Peyer's patch (tissue), 4 donors: Measurements from ENCODE around the gene AFDN. TPM values are rescaled to one million over a fixed set of nuclear protein-coding genes. Genes with fewer than 3 reads are reported as not detected.

ENCODE experiments used
- DNase-seq, 3 donors: peaks; one replicate each; pipeline ENCODE4 v3.0.0-alpha.2; 2017 to 2019
- H3K27ac ChIP-seq, 4 donors: fragments of 200-600 bp; sonication (generic); one replicate each; pipeline ENCODE4 v1.5.1; 2016 to 2019
- H3K27me3 ChIP-seq, 2 donors: fragments of 200-600 bp; sonication (generic); one replicate each; pipeline ENCODE4 v1.5.1; 2019
- H3K36me3 ChIP-seq, 3 donors: fragments of 200-600 bp; sonication (generic); one replicate each; pipeline ENCODE4 v1.5.1; 2016 to 2019
- H3K4me1 ChIP-seq, 4 donors: fragments of 200-600 bp; sonication (generic); one replicate each; pipeline ENCODE4 v1.5.1; 2016 to 2019
- H3K4me3 ChIP-seq, 4 donors: fragments of 200-600 bp; sonication (generic); 1 replicate in 3 of 4; 2 replicates in 1 of 4; pipeline ENCODE4 v1.5.1; 2016 to 2019; ENCODE audit warnings: mild to moderate bottlenecking in 1 of 4
- H3K9me3 ChIP-seq, 4 donors: fragments of 200-600 bp; sonication (generic); one replicate each; pipeline ENCODE4 v1.5.1; 2016 to 2019; ENCODE audit warnings: mild to moderate bottlenecking in 1 of 4
- CTCF ChIP-seq, 6 experiments: fragments of 450-650 bp in 4 of 6; fragments of 200-600 bp in 2 of 6; sonication (generic) in 1 of 6; IDR thresholded peaks; one replicate each; pipeline ENCODE4 v1.5.1; 2017 to 2019; ENCODE audit warnings: antibody characterized with exemption in 6 of 6, mild to moderate bottlenecking in 3 of 6, moderate library complexity in 1 of 6
- POLR2A ChIP-seq, 2 donors: fragments of 450-650 bp; IDR thresholded peaks; one replicate each; pipeline ENCODE4 v1.5.1; 2017; ENCODE audit warnings: antibody characterized with exemption in 2 of 2, mild to moderate bottlenecking in 2 of 2, moderate library complexity in 2 of 2
- total RNA-seq, 4 donors: library from RNA; depleted of rRNA; stranded (reverse); fragments of >200 nt; gene quantifications; one replicate each; pipeline ENCODE4 v1.1.0, GENCODE V29; 2016

The AFDN gene
- total RNA-seq, 4 donors from 2014 or later = 265 to 326 (median 313) TPM

- Histone ChIP-seq H3K27me3 (no peaks in the 10 kb centered on the region), H3K4me3 (no peak overlapping the region), H3K4me1 (no peaks in the 10 kb centered on the region), H3K36me3 (peaks cover 0 to 27% (median 0%) of the 10 kb centered on the region in 3 donors), H3K9me3 (no peaks in the 10 kb centered on the region), H3K27ac (no peak overlapping the region)
- no peak for DNase-seq
- no peak for TF ChIP-seq POLR2A (IDR thresholded peaks at IDR 0.05)
- TF ChIP-seq CTCF (IDR thresholded peaks at IDR 0.05) = no peak
These were observed 78.1 kb downstream of the AFDN start for GRCh38 chr6:167904791-167905190.

- Histone ChIP-seq H3K27ac (peak overlapping the region in 3 of 4 donors; percentile 29 to 59 (median 54)), H3K27me3 (no peaks in the 10 kb centered on the region), H3K9me3 (no peaks in the 10 kb centered on the region), H3K36me3 (peaks cover 0 to 27% (median 0%) of the 10 kb centered on the region in 3 donors), H3K4me1 (no peaks in the 10 kb centered on the region), H3K4me3 (no peak overlapping the region)
- TF ChIP-seq POLR2A (IDR thresholded peaks at IDR 0.05) (no peak), CTCF (IDR thresholded peaks at IDR 0.05) (peak in 3 of 6 experiments; percentile 29 to 51 (median 42))
- DNase-seq = peak in 2 of 3 donors; percentile 73 to 76
These were observed 80.2 kb downstream of the AFDN start for GRCh38 chr6:167906899-167907298.

- no peaks in the 10 kb centered on the region for H3K9me3 ChIP-seq
- H3K27me3 ChIP-seq = no peaks in the 10 kb centered on the region
- H3K36me3 ChIP-seq = peaks cover 0 to 21% (median 0%) of the 10 kb centered on the region in 3 donors
- TF ChIP-seq CTCF (IDR thresholded peaks at IDR 0.05) (peak in 4 of 6 experiments; percentile 25 to 58 (median 54)), POLR2A (IDR thresholded peaks at IDR 0.05) (no peak)
- no peaks in the 10 kb centered on the region for H3K4me1 ChIP-seq
- no peak overlapping the region for H3K27ac ChIP-seq
- no peak for DNase-seq
- no peak overlapping the region for H3K4me3 ChIP-seq
These were observed 81.3 kb downstream of the AFDN start for GRCh38 chr6:167907837-167908681.

- H3K4me3 ChIP-seq = no peak overlapping the region
- H3K27ac ChIP-seq = no peak overlapping the region
- no peaks in the 10 kb centered on the region for H3K27me3 ChIP-seq
- no peak for DNase-seq
- no peaks in the 10 kb centered on the region for H3K9me3 ChIP-seq
- peaks cover 0 to 28% (median 0%) of the 10 kb centered on the region in 3 donors for H3K36me3 ChIP-seq
- TF ChIP-seq POLR2A (IDR thresholded peaks at IDR 0.05) (no peak), CTCF (IDR thresholded peaks at IDR 0.05) (no peak)
- no peaks in the 10 kb centered on the region for H3K4me1 ChIP-seq
These were observed 83.3 kb downstream of the AFDN start for GRCh38 chr6:167910007-167910406.

- no peak for DNase-seq
- Histone ChIP-seq H3K27me3 (no peaks in the 10 kb centered on the region), H3K9me3 (no peaks in the 10 kb centered on the region), H3K4me1 (no peaks in the 10 kb centered on the region), H3K27ac (no peak overlapping the region), H3K36me3 (peaks cover 0 to 33% (median 0%) of the 10 kb centered on the region in 3 donors), H3K4me3 (no peak overlapping the region)
- TF ChIP-seq POLR2A (IDR thresholded peaks at IDR 0.05) (no peak), CTCF (IDR thresholded peaks at IDR 0.05) (no peak)
These were observed 83.9 kb downstream of the AFDN start for GRCh38 chr6:167910652-167911051.
